Measurements from ENCODE around the gene APOBEC3H. TPM values are rescaled to one million over a fixed set of nuclear protein-coding genes. Genes with fewer than 3 reads are reported as not detected.

APOBEC3H gene
- not detected in 2 replicates for total RNA-seq

GRCh38 chr22:39097098-39098020 is at the start of gene APOBEC3H:
APOBEC3H (plus strand) TSS chr22:39097244; CDS start chr22:39100279, 3,035 bp downstream.

GRCh38 chr22:39077026-39077840 is 19.8 kb upstream of the APOBEC3H start, which contains the start of gene APOBEC3G:
APOBEC3G (plus strand) TSS chr22:39077275; CDS start chr22:39077362, 87 bp downstream.

GRCh38 chr22:39152511-39153219 is 55.6 kb downstream of the APOBEC3H start, which contains the start of gene CBX7:
CBX7 (minus strand) TSS chr22:39152680; CDS start chr22:39152444, 236 bp downstream.

Other genes starting within 250 kb of the APOBEC3H start
- 37.2 and 41.0 TPM in 2 replicates for gene CBX6, start 225.0 kb upstream of the APOBEC3H start, total RNA-seq
- not detected in 2 replicates for gene APOBEC3A, start 139.6 kb upstream of the APOBEC3H start, total RNA-seq
- gene APOBEC3B, start 114.9 kb upstream of the APOBEC3H start, total RNA-seq, result 2.2 and 6.0 TPM in 2 replicates
- gene APOBEC3C, start 83.0 kb upstream of the APOBEC3H start, total RNA-seq, result 17.1 and 19.0 TPM in 2 replicates
- gene APOBEC3D, start 76.1 kb upstream of the APOBEC3H start, total RNA-seq, result 0.16 and 1.4 TPM in 2 replicates
- 1.4 and 2.8 TPM in 2 replicates for gene APOBEC3F, start 56.4 kb upstream of the APOBEC3H start, total RNA-seq
- 5.6 and 10.7 TPM in 2 replicates for gene APOBEC3G, start 20.0 kb upstream of the APOBEC3H start, total RNA-seq
- gene CBX7, start 55.4 kb downstream of the APOBEC3H start, total RNA-seq, result 2.3 and 2.4 TPM in 2 replicates
- 14.4 and 19.0 TPM in 2 replicates for gene PDGFB, start 147.7 kb downstream of the APOBEC3H start, total RNA-seq
- 2,377 and 2,569 TPM in 2 replicates for gene RPL3, start 222.4 kb downstream of the APOBEC3H start, total RNA-seq

Data from cardiac atrium fibroblast (primary cell).